ENCODE measurements around the gene DRAXIN.

DRAXIN gene

GRCh38 chr1:11657654-11658053 is 33.9 kb upstream of the DRAXIN start:
- no peak for DNase-seq (ENCODE audit: low read depth in 3 of 3)

GRCh38 chr1:11658542-11658941 is 33.0 kb upstream of the DRAXIN start:
- DNase-seq (ENCODE audit: low read depth in 3 of 3), result no peak

GRCh38 chr1:11659748-11660147 is 31.8 kb upstream of the DRAXIN start:
- no peak for DNase-seq (ENCODE audit: low read depth in 3 of 3)

- DNase-seq (ENCODE audit: low read depth in 3 of 3), result no peak
These were observed 30.4 kb upstream of the DRAXIN start for GRCh38 chr1:11661103-11661502.

- no peak for DNase-seq (ENCODE audit: low read depth in 3 of 3)
These were observed 27.0 kb upstream of the DRAXIN start for GRCh38 chr1:11664336-11665065.

GRCh38 chr1:11668516-11668915 is 23.0 kb upstream of the DRAXIN start:
- DNase-seq (ENCODE audit: low read depth in 3 of 3), result no peak

- no peak for DNase-seq (ENCODE audit: low read depth in 3 of 3)
These were observed 20.8 kb upstream of the DRAXIN start for GRCh38 chr1:11670747-11671146.

GRCh38 chr1:11671205-11671543 is 20.3 kb upstream of the DRAXIN start:
- DNase-seq (ENCODE audit: low read depth in 3 of 3), result no peak

- no peak for DNase-seq (ENCODE audit: low read depth in 3 of 3)
These were observed 19.8 kb upstream of the DRAXIN start for GRCh38 chr1:11671544-11672286.

- DNase-seq (ENCODE audit: low read depth in 3 of 3), result no peak
These were observed 18.3 kb upstream of the DRAXIN start for GRCh38 chr1:11673089-11673769.

GRCh38 chr1:11674488-11674887 is 17.0 kb upstream of the DRAXIN start:
- no peak for DNase-seq (ENCODE audit: low read depth in 3 of 3)

- DNase-seq (ENCODE audit: low read depth in 3 of 3), result no peak
These were observed 16.2 kb upstream of the DRAXIN start for GRCh38 chr1:11675325-11675724.

GRCh38 chr1:11676386-11677103 is 15.0 kb upstream of the DRAXIN start:
- no peak for DNase-seq (ENCODE audit: low read depth in 3 of 3)

GRCh38 chr1:11678442-11678841 is 13.1 kb upstream of the DRAXIN start:
- no peak for DNase-seq (ENCODE audit: low read depth in 3 of 3)

GRCh38 chr1:11680270-11681070 is 11.0 kb upstream of the DRAXIN start:
- DNase-seq (ENCODE audit: low read depth in 3 of 3), result no peak

GRCh38 chr1:11681071-11681771 is 10.3 kb upstream of the DRAXIN start, which contains the start of gene MAD2L2:
Gene MAD2L2 (minus strand): TSS chr1:11681148. CDS start chr1:11680601, 547 bp downstream.
- peak; percentile 70 to 96 (median 80) for DNase-seq (ENCODE audit: low read depth in 3 of 3)

- no peak for DNase-seq (ENCODE audit: low read depth in 3 of 3)
These were observed 9.2 kb upstream of the DRAXIN start for GRCh38 chr1:11682287-11682771.

GRCh38 chr1:11682799-11683198 is 8.7 kb upstream of the DRAXIN start:
- DNase-seq (ENCODE audit: low read depth in 3 of 3), result no peak

- DNase-seq (ENCODE audit: low read depth in 3 of 3), result no peak
These were observed 7.4 kb upstream of the DRAXIN start for GRCh38 chr1:11684070-11684469.

GRCh38 chr1:11685210-11685752 is 6.2 kb upstream of the DRAXIN start:
- DNase-seq (ENCODE audit: low read depth in 3 of 3), result no peak
